Psoas muscle (tissue), 8 donors: ENCODE results near the gene DHRS13. TPM values are rescaled to one million over a fixed set of nuclear protein-coding genes. Genes with fewer than 3 reads are reported as not detected.

Experiments
- ATAC-seq, 4 donors: fragments of 200-7000 bp; cut with Tn5 transposase; one replicate each; pipeline ENCODE4 v1.9.1; 2020; ENCODE audit warnings: moderate library complexity in 3 of 4, mild to moderate bottlenecking in 2 of 4
- DNase-seq, 2 donors: peaks; one replicate each; pipeline ENCODE4 v3.0.0-alpha.2; 2020
- H3K27ac ChIP-seq: fragments of 200-600 bp; one replicate; pipeline ENCODE4 v1.8.0; 2022
- H3K27me3 ChIP-seq, 3 donors: fragments of 200-600 bp in 1 of 3; one replicate each; pipeline versions ENCODE4 v1.6.1 to v1.8.0; 2013 to 2022; ENCODE audit warnings: low read length in 2 of 3, mild to moderate bottlenecking in 2 of 3, moderate library complexity in 1 of 3; ENCODE audit not compliant: insufficient read depth in 3 of 3
- H3K36me3 ChIP-seq, 2 donors: fragments of 200-600 bp in 1 of 2; one replicate each; pipeline versions ENCODE4 v1.6.1 to v1.8.0; 2013 to 2022; ENCODE audit warnings: low read depth in 1 of 2, mild to moderate bottlenecking in 1 of 2, moderate library complexity in 1 of 2; ENCODE audit not compliant: insufficient read depth in 1 of 2
- H3K4me1 ChIP-seq: fragments of 200-600 bp; one replicate; pipeline ENCODE4 v1.8.0; 2022
- H3K4me3 ChIP-seq: fragments of 200-600 bp; one replicate; pipeline ENCODE4 v1.8.0; 2022; ENCODE audit warnings: mild to moderate bottlenecking
- H3K9me3 ChIP-seq: fragments of 200-600 bp; one replicate; pipeline ENCODE4 v1.8.0; 2022
- CTCF ChIP-seq: fragments of 200-600 bp; IDR thresholded peaks from one replicate; pipeline ENCODE4 v1.8.0; 2022; ENCODE audit warnings: antibody characterized with exemption
- WGBS, 3 donors: extraction: QIAGEN DNeasy Blood & Tissue Kit; methylation state at CpG; one replicate each; pipeline versions ENCODE4 v1.1.6 to v1.1.7; 2013; 5-methylcytosine and 5-hydroxymethylcytosine counted together
- intact Hi-C, 2 donors: fragments of 100-400 bp; cut with DNase I; formaldehyde crosslinking; loops; one replicate each; pipeline versions ENCODE4 v1.11.0 to v1.14.2; 2022
- polyA plus RNA-seq, 3 donors: library from polyadenylated mRNA; stranded (reverse); fragments of 200-250 nt; gene quantifications; one replicate each; pipeline ENCODE4 v1.2.3, GENCODE V29; 2013
- total RNA-seq, 4 donors: library from RNA; stranded (reverse); fragmentation: NEBNext Ultra II Directional in 2 of 4; extraction: Animal tissue kit (Norgen Biotek cat#: 25700) in 2 of 4; gene quantifications; one replicate each; pipeline versions ENCODE4 v1.2.1 to v1.2.4, GENCODE V29; 2021 to 2023
- donor health status: healthy with polysubstance abuse.
- donor health status: DM: no; HTN: no; CAD: no; lungs with moderate emphysema.
- donor health status: Bipolar disorder and iron deficiency.
- donor health status: healthy.
- donor health status: DM: yes; HTN: yes; CAD: no.
- donor health status: DM: no; HTN: no; CAD: no.
- donor health status: DM: no; HTN: no; CAD: no.
- donor health status: DM: yes; HTN: yes; CAD: no.

The DHRS13 gene
- total and polyA plus RNA-seq, 7 donors = 0.48 to 2.7 (median 1.2) TPM

GRCh38 chr17:28862561-28862960, 40.3 kb downstream of the DHRS13 start:
- no peak for TF ChIP-seq CTCF
- Histone ChIP-seq H3K9me3 (no peaks in the 10 kb centered on the region), H3K27ac (no peak overlapping the region), H3K27me3 (no peaks in the 10 kb centered on the region), H3K4me1 (no peaks in the 10 kb centered on the region), H3K36me3 (peaks cover 10 to 42% of the 10 kb centered on the region in 2 donors), H3K4me3 (no peak overlapping the region)
- ATAC-seq = no peak
- intact Hi-C loops = no loop called here
- no peak for DNase-seq
- WGBS, 3 donors = 96 to 100% (median 96%) methylated on average over 3 of the region's 3 CpGs

DNA sequence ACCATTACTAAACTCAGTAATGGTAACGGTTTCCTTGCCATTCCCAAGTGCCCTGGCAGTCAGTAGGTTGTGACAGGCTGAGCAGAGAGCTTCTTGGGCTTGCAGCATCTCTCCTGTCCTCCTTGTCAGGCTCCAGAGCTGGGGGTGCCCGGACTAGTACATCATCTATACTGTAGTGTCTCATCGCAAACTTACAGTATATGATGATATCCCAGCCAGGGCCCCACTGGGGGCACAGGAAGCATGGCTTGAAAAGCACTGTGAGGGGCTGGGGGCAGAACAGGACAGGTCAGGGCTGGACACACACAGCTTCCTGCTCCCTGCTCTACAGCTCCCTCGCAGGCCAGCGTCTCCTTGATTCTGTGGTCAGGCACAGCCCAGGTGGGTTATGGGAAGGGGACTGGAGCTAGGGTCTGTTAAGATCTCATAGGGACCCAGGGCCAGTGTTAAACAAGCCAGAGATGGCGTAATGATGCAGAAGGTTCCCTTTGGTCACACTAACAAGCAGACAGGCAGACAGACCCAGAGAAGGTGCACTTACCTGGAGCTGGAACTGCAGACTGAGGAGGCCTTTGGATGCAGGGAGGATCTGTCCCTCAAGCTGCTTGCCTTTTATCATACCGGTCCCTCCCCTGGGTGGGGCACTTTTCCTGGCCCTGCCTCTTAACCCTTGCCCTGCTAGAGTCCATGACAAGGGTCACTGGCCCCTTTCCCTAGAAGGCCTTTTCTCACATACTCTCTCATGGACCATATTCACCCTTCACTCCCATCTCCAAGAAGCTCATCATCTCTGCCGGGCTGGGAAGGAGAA, 41.3 kb downstream of the DHRS13 start:
- H3K9me3 ChIP-seq = no peaks in the 10 kb centered on the region
- peaks cover 10 to 52% of the 10 kb centered on the region in 2 donors for H3K36me3 ChIP-seq
- H3K4me3 ChIP-seq = no peak overlapping the region
- DNase-seq = no peak
- no peak overlapping the region for H3K27ac ChIP-seq
- H3K27me3 ChIP-seq = no peaks in the 10 kb centered on the region
- ATAC-seq = no peak
- no peak for TF ChIP-seq CTCF
- intact Hi-C loops = no loop called here
- no peaks in the 10 kb centered on the region for H3K4me1 ChIP-seq
- 65 to 73% (median 68%) methylated on average over 8 of the region's 8 CpGs for WGBS, 3 donors

- Histone ChIP-seq H3K36me3 (peaks cover 10 to 58% of the 10 kb centered on the region in 2 donors), H3K9me3 (no peaks in the 10 kb centered on the region), H3K4me1 (peaks cover 5% of the 10 kb centered on the region), H3K27me3 (no peaks in the 10 kb centered on the region), H3K4me3 (no peak overlapping the region), H3K27ac (no peak overlapping the region)
- DNase-seq (no peak), ATAC-seq (no peak)
- 92 to 95% (median 93%) methylated on average over 4 of the region's 4 CpGs for WGBS, 3 donors
- no peak for TF ChIP-seq CTCF
- intact Hi-C loops = no loop called here
Measured at GRCh38 chr17:28860363-28860808, 42.5 kb downstream of the DHRS13 start.

DNA sequence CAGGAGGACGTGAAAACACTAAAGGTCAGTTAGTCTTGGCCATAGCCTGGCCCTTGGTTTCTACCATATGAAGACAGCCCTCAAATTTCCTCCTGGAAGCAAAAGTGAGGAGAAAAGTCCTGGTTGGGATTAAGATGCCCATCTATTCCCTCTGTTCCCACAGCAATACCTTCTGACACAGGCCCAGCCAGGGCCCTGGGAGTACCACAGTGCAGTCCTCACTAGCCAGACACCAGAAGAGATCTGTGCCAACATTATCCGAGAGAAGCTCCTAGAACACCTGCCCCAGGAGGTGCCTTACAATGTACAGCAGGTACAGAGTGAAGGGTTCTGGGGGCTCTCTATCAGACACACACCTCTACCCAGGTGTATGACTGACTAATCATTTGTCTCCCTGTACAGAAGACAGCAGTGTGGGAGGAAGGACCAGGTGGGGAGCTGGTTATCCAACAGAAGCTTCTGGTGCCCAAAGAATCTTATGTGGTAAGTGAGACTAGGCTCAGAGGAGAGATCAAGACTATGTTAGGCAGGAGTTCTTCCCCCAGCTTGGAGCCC, 44.0 kb downstream of the DHRS13 start:
- peak in 1 of 2 donors; percentile 17 for DNase-seq

More for the DNA sequence above, 44.0 kb downstream of the DHRS13 start:
- ATAC-seq = no peak
- Histone ChIP-seq H3K4me1 (peaks cover 11% of the 10 kb centered on the region), H3K9me3 (no peaks in the 10 kb centered on the region), H3K36me3 (peaks cover 10 to 58% of the 10 kb centered on the region in 2 donors), H3K4me3 (no peak overlapping the region), H3K27me3 (no peaks in the 10 kb centered on the region), H3K27ac (no peak overlapping the region)
- WGBS, 3 donors = 43 to 51% (median 47%) methylated on average over 2 of the region's 2 CpGs
- intact Hi-C loops = loop anchor here (5.0 kb wide), 2 partner anchors 38 to 47 kb away; partner anchors contain the start of gene FLOT2 (in 2 of the 2)
- TF ChIP-seq CTCF = no peak
